WI38 (cell line): ENCODE data around the gene LRRC42.

Experiments used
- H3K4me3 ChIP-seq: 2 replicates; pipeline ENCODE4 v1.5.1; 2011; ENCODE audit warnings: low read depth, mild to moderate bottlenecking, control low read depth, low read length
- TF ChIP-seq, protein P1 (sequence below): IDR thresholded peaks from 2 replicates; pipeline ENCODE4 v1.5.1; 2012; ENCODE audit warnings: low read depth, mild to moderate bottlenecking, control low read depth, low read length

Gene LRRC42

GRCh38 chr1:53947172-53947907 is 1.2 kb downstream of the LRRC42 start:
- H3K4me3 ChIP-seq, result peak overlapping the region; percentile 83
- TF ChIP-seq, protein P1, sequence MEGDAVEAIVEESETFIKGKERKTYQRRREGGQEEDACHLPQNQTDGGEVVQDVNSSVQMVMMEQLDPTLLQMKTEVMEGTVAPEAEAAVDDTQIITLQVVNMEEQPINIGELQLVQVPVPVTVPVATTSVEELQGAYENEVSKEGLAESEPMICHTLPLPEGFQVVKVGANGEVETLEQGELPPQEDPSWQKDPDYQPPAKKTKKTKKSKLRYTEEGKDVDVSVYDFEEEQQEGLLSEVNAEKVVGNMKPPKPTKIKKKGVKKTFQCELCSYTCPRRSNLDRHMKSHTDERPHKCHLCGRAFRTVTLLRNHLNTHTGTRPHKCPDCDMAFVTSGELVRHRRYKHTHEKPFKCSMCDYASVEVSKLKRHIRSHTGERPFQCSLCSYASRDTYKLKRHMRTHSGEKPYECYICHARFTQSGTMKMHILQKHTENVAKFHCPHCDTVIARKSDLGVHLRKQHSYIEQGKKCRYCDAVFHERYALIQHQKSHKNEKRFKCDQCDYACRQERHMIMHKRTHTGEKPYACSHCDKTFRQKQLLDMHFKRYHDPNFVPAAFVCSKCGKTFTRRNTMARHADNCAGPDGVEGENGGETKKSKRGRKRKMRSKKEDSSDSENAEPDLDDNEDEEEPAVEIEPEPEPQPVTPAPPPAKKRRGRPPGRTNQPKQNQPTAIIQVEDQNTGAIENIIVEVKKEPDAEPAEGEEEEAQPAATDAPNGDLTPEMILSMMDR, result no peak

DNA sequence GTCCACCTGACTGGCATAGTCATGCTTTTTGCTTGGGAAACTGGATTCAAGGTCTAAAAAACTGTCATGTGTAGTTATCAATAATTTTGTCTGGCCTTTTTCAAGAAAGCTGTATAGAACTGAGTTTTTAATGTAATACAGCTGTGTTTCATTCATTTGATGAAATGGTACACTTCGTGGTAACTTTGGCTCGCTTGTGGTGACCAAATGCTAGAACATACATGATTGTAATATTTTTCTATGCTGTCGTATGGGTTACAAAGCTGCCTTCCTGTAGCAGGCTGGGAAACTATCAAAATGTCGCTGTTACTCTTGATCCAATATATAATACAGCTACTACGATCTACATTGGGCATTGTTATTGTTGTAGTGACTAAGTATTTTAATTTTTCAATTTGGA is 2.1 kb downstream of the LRRC42 start:
- TF ChIP-seq, protein P1, result no peak
- H3K4me3 ChIP-seq, result no peak overlapping the region; the same call in 1 of the 2 replicates

DNA sequence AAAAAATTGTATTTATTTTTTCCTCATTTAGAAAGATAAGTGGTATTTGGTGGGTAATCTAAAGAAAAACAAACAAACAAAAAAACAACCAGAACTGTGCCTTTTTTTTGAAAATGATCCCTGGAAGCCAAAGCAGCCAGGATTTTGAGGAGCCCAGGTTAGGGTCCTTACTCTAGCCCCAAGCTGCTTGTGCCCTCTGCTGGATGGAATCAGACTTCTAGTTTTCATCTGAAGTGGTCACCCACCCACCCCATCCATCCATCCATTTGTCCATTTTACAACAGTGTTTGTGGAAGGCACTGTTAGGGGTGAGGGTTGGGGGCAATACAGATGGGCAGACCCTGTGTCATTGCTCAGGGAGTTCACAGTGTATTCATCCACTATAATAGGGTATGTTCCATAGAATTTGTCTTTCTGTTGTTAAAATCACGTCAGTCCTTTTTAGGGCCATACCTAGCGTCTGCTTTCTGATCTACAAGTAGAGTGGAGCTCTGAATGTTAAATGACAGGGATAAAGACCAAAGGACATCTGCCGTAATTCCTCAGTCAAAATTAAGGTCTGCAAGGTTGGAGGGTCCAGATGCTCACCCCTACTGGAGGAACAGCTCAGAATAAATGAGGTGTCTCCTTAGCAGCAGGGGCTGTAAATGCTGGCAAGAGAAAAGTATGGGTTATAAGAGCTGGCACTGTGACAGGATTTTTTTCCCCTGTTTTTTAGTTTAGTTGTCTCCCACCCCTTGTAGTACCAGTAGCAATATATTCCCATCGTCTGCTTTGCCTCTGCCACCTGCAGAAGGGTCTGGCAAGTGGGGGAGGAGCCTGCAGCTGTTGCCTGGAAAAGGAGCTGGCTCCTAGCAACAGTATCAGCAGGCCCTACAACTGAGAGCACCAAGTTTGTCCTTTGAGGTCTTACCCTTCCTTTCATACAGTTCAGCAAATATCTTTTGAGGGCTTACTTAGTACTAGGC is 3.2 kb downstream of the LRRC42 start:
- no peak overlapping the region for H3K4me3 ChIP-seq

DNA sequence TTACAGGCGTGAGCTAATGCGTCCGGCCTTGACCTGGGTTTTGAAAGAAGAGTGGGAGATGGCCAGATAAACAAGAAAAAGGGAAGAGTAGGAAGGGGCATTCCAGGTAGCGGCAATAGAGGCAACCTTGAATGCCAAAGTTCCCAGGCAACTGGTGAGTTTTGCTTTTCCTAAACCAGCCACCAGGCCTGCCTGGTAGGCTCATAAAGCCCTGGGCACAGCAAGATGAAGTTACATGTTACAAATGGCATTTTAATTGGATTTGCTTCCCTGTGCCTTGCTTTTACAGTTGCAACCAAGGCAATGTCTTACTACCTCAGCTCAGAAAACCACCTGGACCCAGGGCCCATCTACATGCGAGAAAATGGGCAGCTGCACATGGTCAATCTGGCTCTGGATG is 5.5 kb downstream of the LRRC42 start:
- H3K4me3 ChIP-seq, result no peak overlapping the region
- TF ChIP-seq, protein P1, result no peak

More for the DNA sequence above, 3.2 kb downstream of the LRRC42 start:
- TF ChIP-seq, protein P1, result peak; percentile 60

DNA sequence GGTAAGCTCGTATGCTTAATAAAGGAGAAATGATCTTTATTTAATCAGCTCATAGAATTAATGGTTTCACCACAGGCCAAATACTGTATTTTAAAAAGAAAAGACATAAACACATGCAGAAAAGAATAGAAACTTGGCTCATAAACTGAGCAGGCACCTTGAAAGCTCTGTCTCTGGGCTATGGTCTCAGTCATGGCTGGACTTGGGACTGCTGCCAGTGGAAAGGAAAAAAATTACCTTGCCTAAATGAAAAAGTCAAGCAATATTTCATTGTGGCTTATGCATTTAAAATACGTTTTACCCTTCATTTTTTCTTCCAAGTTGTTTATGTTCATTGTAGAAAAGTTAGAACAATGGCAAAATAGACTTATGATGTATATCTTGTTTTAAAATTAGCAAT is 8.0 kb downstream of the LRRC42 start:
- no peak overlapping the region for H3K4me3 ChIP-seq
- TF ChIP-seq, protein P1, result no peak

GRCh38 chr1:53956308-53957168 is 10.4 kb downstream of the LRRC42 start:
- TF ChIP-seq, protein P1, result no peak
- H3K4me3 ChIP-seq, result no peak overlapping the region
